AG04449 (cell line): ENCODE data around the gene SH3GL2.

Experiments used
- CTCF ChIA-PET: fragments of 350-600 bp; formaldehyde crosslinking; extraction: SDS; loops from one replicate; lab custom pipeline; 2021; ENCODE audit warnings: antibody characterized with exemption; lab: Yijun Ruan, JAX
- POLR2A ChIA-PET: fragments of 400-600, 350-600 bp; formaldehyde crosslinking; extraction: SDS; loops from one replicate; lab custom pipeline; 2020; ENCODE audit warnings: antibody characterized with exemption, inconsistent platforms; lab: Yijun Ruan, JAX
- DNase-seq: peaks from one replicate; pipeline ENCODE4 v3.0.0-alpha.2; 2010; ENCODE audit warnings: low read depth, low spot score
- H3K4me3 ChIP-seq: 2 replicates; pipeline ENCODE4 v1.5.1; 2011; ENCODE audit warnings: low read depth, mild to moderate bottlenecking, control low read depth, low read length
- CTCF ChIP-seq: IDR thresholded peaks from one replicate; pipeline ENCODE4 v1.5.1; 2011; ENCODE audit warnings: mild to moderate bottlenecking, moderate library complexity, low read length, control low read depth, inconsistent platforms; ENCODE audit not compliant: insufficient read depth; ENCODE audit errors: missing control alignments

Gene SH3GL2

GRCh38 chr9:17731308-17731707 is 152.4 kb downstream of the SH3GL2 start:
- CTCF ChIA-PET, result no interaction called here
- DNase-seq, result no peak
- H3K4me3 ChIP-seq, result no peak overlapping the region
- no peak for TF ChIP-seq CTCF
- POLR2A ChIA-PET, result no interaction called here

GRCh38 chr9:17734674-17735073 is 155.8 kb downstream of the SH3GL2 start:
- H3K4me3 ChIP-seq, result no peak overlapping the region
- no peak for TF ChIP-seq CTCF
- no peak for DNase-seq
- ChIA-PET POLR2A (no interaction called here), CTCF (no interaction called here)

GRCh38 chr9:17735859-17736258 is 157.0 kb downstream of the SH3GL2 start:
- H3K4me3 ChIP-seq, result no peak overlapping the region
- no peak for DNase-seq
- ChIA-PET POLR2A (no interaction called here), CTCF (no interaction called here)
- no peak for TF ChIP-seq CTCF

DNA sequence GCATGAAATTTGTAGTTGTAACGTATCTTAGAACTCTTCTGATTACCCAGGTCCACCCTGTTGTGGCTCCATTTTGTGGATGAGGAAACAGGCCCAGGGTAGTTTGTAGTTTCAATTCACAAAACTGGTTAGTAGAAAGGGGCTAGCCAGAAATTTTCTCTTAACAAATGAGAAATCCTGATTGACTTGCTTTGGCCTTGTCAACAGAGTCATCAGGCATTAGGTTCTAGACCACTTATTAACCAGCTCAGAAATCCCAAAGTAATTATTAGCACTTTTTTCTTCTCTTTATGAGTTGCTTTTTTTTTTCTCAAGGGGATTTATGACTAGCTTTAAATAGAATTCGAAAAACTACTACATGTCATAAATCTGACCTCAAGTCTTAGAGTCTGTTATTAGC is 160.2 kb downstream of the SH3GL2 start:
- POLR2A ChIA-PET, result no interaction called here
- CTCF ChIA-PET, result no interaction called here
- TF ChIP-seq CTCF, result no peak
- no peak overlapping the region for H3K4me3 ChIP-seq
- DNase-seq, result no peak

GRCh38 chr9:17739736-17740135 is 160.9 kb downstream of the SH3GL2 start:
- CTCF ChIA-PET, result no interaction called here
- no peak for DNase-seq
- no peak for TF ChIP-seq CTCF
- POLR2A ChIA-PET, result no interaction called here
- no peak overlapping the region for H3K4me3 ChIP-seq

DNA sequence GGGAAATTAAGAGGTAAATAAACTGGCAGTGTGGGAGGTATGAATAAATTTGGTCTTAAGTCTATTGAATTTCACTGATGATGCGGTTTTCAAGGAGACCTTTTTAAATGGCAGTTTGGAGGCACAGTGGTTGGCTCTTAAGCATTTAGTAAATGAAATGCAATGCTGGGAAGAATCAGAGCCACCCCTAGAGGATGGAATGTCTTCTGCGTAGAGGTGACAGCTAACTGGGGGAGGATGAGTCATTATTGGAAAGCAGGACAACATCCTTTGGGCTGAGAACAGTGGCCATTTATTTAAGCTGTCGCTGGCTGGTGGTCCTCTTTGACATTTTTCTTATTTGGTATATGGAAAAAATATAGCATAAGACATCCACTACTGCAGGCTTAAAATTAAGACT is 163.2 kb downstream of the SH3GL2 start:
- CTCF ChIA-PET, result no interaction called here
- no peak overlapping the region for H3K4me3 ChIP-seq
- TF ChIP-seq CTCF, result no peak
- no peak for DNase-seq
- POLR2A ChIA-PET, result no interaction called here
